ENCODE measurements around the gene LEMD1. TPM values are rescaled to one million over a fixed set of nuclear protein-coding genes. Genes with fewer than 3 reads are reported as not detected.
"Not testable (repeated sequence)": the region's sequence is repeated elsewhere in the genome, so short reads cannot be mapped to it uniquely, and the experiment has no call there.

The LEMD1 gene
- total RNA-seq, 1 donor from 2014 or later = 0.70 TPM

- DNase-seq (ENCODE audit: low read depth) = no peak
Measured at GRCh38 chr1:205430696-205431305, 8.9 kb upstream of the LEMD1 start.

- DNase-seq (ENCODE audit: low read depth) = no peak
Measured at GRCh38 chr1:205429762-205430695, 8.2 kb upstream of the LEMD1 start.

- DNase-seq (ENCODE audit: low read depth) = no peak
Measured at GRCh38 chr1:205424901-205425600, 3.2 kb upstream of the LEMD1 start.

- no peak for DNase-seq (ENCODE audit: low read depth)
Measured at GRCh38 chr1:205423814-205424399, 2.1 kb upstream of the LEMD1 start.

GRCh38 chr1:205422993-205423642 is 1.3 kb upstream of the LEMD1 start:
- no peak for DNase-seq (ENCODE audit: low read depth)

- DNase-seq (ENCODE audit: low read depth) = no peak
Measured at GRCh38 chr1:205420938-205421337, 918 bp downstream of the LEMD1 start.

GRCh38 chr1:205417870-205418635 is 3.8 kb downstream of the LEMD1 start:
- DNase-seq (ENCODE audit: low read depth) = no peak

- DNase-seq (ENCODE audit: low read depth) = no peak
Measured at GRCh38 chr1:205416322-205416721, 5.5 kb downstream of the LEMD1 start.

GRCh38 chr1:205410581-205411298 is 11.1 kb downstream of the LEMD1 start:
- DNase-seq (ENCODE audit: low read depth) = peak; percentile 34

GRCh38 chr1:205407970-205408369 is 13.9 kb downstream of the LEMD1 start:
- no peak for DNase-seq (ENCODE audit: low read depth)

GRCh38 chr1:205406252-205406651 is 15.6 kb downstream of the LEMD1 start:
- DNase-seq (ENCODE audit: low read depth) = not testable (repeated sequence)

GRCh38 chr1:205404484-205404883 is 17.4 kb downstream of the LEMD1 start:
- DNase-seq (ENCODE audit: low read depth) = not testable (repeated sequence)

GRCh38 chr1:205398586-205398985 is 23.3 kb downstream of the LEMD1 start:
- DNase-seq (ENCODE audit: low read depth) = no peak

GRCh38 chr1:205396967-205397616 is 24.8 kb downstream of the LEMD1 start:
- DNase-seq (ENCODE audit: low read depth) = peak; percentile 48

GRCh38 chr1:205395616-205396015 is 26.2 kb downstream of the LEMD1 start:
- DNase-seq (ENCODE audit: low read depth) = no peak

- DNase-seq (ENCODE audit: low read depth) = no peak
Measured at GRCh38 chr1:205392650-205393049, 29.2 kb downstream of the LEMD1 start.

GRCh38 chr1:205391386-205391785 is 30.5 kb downstream of the LEMD1 start:
- DNase-seq (ENCODE audit: low read depth) = no peak

GRCh38 chr1:205387845-205388244 is 34.0 kb downstream of the LEMD1 start:
- DNase-seq (ENCODE audit: low read depth) = no peak

GRCh38 chr1:205382990-205383389 is 38.9 kb downstream of the LEMD1 start:
- not testable (repeated sequence) for DNase-seq (ENCODE audit: low read depth)

- no peak for DNase-seq (ENCODE audit: low read depth)
Measured at GRCh38 chr1:205382561-205382960, 39.3 kb downstream of the LEMD1 start.
